K562 (cell line): Measurements from ENCODE around the gene ADGRA3.

ENCODE experiments used
- ADNP ChIP-seq: fragments of 200-800 bp; sonication (Bioruptor generic); IDR thresholded peaks from 2 replicates; pipeline ENCODE4 v1.6.1; 2016; ENCODE audit warnings: missing genetic modification characterization, missing compliant biosample characterization
- EZH2 ChIP-seq: IDR thresholded peaks from 2 replicates; pipeline ENCODE4 v1.6.1; 2012; ENCODE audit warnings: low read depth, mild to moderate bottlenecking, inconsistent platforms, low read length, borderline replicate concordance
- POLR2A ChIP-seq: fragments of 450-650 bp; conservative IDR thresholded peaks from 2 replicates; pipeline ENCODE4 v1.6.1; 2016

DNA sequence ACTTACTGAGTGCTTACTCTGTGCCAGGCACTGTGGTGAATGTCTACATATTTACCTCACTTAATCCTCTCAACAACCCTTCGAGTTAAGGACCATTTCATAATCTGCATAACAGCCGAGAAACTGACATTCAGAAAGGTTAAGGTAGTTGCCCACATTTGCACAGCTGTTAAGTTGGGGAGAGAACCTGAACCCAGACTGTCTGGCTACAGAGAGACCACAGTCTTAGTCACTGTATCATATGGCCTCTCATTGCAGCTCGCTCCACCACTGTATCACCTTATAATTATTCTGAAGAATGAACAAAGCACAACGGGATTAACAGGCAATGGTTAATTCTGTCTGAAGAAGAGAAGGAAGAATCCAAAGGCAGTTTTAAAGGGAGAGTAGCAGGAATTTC lies 98.5 kb downstream of the ADGRA3 start:
- TF ChIP-seq POLR2A (no peak), EZH2 (no peak), ADNP (tag) (no peak)
